Measurements from ENCODE around the gene CYSTM1. TPM values are rescaled to one million over a fixed set of nuclear protein-coding genes. Genes with fewer than 3 reads are reported as not detected.

CYSTM1 gene
- total RNA-seq, 1 donor from 2014 or later = 51.6 TPM

- DNase-seq (ENCODE audit: extremely low spot score in 2 of 2) = no peak
- TF ChIP-seq POLR2AphosphoS5 (IDR thresholded peaks at IDR 0.05; ENCODE audit: insufficient read depth in 1 of 2, low read depth in 1 of 2) = no peak
- no peak for TF ChIP-seq POLR2A (IDR thresholded peaks at IDR 0.05)
- TF ChIP-seq CTCF (IDR thresholded peaks at IDR 0.05) = no peak
- no peaks in the 10 kb centered on the region for H3K27me3 ChIP-seq
- H3K4me3 ChIP-seq = no peak overlapping the region
- H3K4me1 ChIP-seq = no peaks in the 10 kb centered on the region
- H3K36me3 ChIP-seq = no peaks in the 10 kb centered on the region
- intact Hi-C loops (cut with DNase I) = no loop called here
- no peaks in the 10 kb centered on the region for H3K9me3 ChIP-seq
- H3K27ac ChIP-seq = no peak overlapping the region
Measured at GRCh38 chr5:140189253-140189652, 14.3 kb downstream of the CYSTM1 start.

DNA sequence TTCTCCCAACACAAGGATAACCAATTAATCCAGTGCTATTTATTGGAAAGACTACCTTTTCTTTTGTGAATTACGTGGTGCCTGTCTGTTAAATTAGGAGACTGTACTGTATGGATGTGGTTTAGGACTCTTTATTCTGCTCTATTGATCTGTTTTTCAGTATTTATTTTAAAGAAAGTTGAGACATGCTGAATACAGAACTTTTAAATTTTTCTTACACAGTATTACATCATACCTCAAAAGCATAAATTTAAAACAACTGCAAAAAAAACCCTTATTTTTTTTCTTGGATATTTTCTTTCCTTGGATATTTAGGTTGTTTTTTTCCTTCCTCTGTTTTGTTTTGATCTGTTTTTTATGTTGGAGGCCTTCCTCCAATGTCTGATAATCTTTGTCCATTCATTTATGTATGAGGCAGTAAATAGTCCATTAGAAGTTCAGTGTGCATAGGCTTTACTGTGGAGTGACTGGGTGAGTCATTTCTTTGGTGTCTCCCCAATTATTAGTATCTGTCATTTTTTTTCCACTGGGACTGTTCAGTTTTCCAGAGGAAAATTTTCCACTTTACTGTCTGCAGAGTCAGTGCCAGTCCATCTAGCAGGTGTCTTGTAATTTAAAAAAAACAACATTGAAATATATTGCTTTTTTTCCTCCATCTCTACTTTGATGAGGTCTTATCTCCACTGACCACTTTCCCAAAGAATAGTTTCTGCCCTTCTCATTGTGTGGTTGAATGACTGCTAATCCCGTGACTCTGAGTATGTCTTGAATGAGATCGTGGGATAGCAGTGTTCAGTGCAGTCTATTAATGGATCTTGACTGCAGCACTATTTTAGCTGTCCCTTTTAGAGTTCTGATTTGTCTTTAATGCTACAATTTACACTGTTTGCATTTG, 15.2 kb downstream of the CYSTM1 start:
- Histone ChIP-seq H3K4me1 (no peaks in the 10 kb centered on the region), H3K27ac (no peak overlapping the region), H3K4me3 (no peak overlapping the region), H3K36me3 (no peaks in the 10 kb centered on the region), H3K27me3 (no peaks in the 10 kb centered on the region), H3K9me3 (no peaks in the 10 kb centered on the region)
- DNase-seq (ENCODE audit: extremely low spot score in 2 of 2) = no peak
- TF ChIP-seq POLR2AphosphoS5 (IDR thresholded peaks at IDR 0.05; ENCODE audit: insufficient read depth in 1 of 2, low read depth in 1 of 2) (no peak), CTCF (IDR thresholded peaks at IDR 0.05) (no peak), POLR2A (IDR thresholded peaks at IDR 0.05) (no peak)
- intact Hi-C loops (cut with DNase I) = no loop called here

GRCh38 chr5:140190872-140191218, 15.9 kb downstream of the CYSTM1 start:
- H3K9me3 ChIP-seq = no peaks in the 10 kb centered on the region
- no peak for DNase-seq (ENCODE audit: extremely low spot score in 2 of 2)
- no peaks in the 10 kb centered on the region for H3K36me3 ChIP-seq
- H3K27ac ChIP-seq = peak overlapping the region; percentile 12
- H3K27me3 ChIP-seq = no peaks in the 10 kb centered on the region
- H3K4me1 ChIP-seq = no peaks in the 10 kb centered on the region
- H3K4me3 ChIP-seq = no peak overlapping the region
- no peak for TF ChIP-seq POLR2A (IDR thresholded peaks at IDR 0.05)
- no peak for TF ChIP-seq CTCF (IDR thresholded peaks at IDR 0.05)
- no peak for TF ChIP-seq POLR2AphosphoS5 (IDR thresholded peaks at IDR 0.05; ENCODE audit: insufficient read depth in 1 of 2, low read depth in 1 of 2)
- intact Hi-C loops (cut with DNase I) = no loop called here

GRCh38 chr5:140192715-140193430, 17.9 kb downstream of the CYSTM1 start:
- no peak for DNase-seq (ENCODE audit: extremely low spot score in 2 of 2)
- intact Hi-C loops (cut with DNase I) = no loop called here
- no peak overlapping the region for H3K4me3 ChIP-seq
- no peaks in the 10 kb centered on the region for H3K4me1 ChIP-seq
- no peak overlapping the region for H3K27ac ChIP-seq
- H3K9me3 ChIP-seq = no peaks in the 10 kb centered on the region
- no peak for TF ChIP-seq CTCF (IDR thresholded peaks at IDR 0.05)
- TF ChIP-seq POLR2AphosphoS5 (IDR thresholded peaks at IDR 0.05; ENCODE audit: insufficient read depth in 1 of 2, low read depth in 1 of 2) = no peak
- TF ChIP-seq POLR2A (IDR thresholded peaks at IDR 0.05) = no peak
- no peaks in the 10 kb centered on the region for H3K27me3 ChIP-seq
- no peaks in the 10 kb centered on the region for H3K36me3 ChIP-seq

DNA sequence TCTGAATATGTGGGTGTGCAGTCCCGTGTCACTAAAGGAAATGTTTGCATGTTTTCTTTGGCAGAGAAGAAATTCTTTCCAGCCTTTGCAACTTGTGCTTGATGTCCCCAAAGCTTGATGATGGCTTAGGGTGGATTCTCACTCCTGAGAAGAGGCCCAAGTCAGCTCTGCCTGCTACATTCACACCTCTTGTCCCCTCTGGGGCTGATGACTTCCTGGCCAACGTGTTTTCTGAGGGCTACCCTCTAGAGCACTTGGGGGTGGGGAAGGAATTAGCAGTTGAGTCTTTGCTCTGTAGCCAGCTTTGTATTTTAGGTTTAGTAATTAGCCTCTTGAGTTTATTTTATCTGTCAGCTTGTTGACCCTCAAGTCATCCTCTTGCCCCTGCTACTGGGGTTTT, 19.7 kb downstream of the CYSTM1 start:
- H3K4me1 ChIP-seq = no peaks in the 10 kb centered on the region
- DNase-seq (ENCODE audit: extremely low spot score in 2 of 2) = no peak
- H3K27ac ChIP-seq = no peak overlapping the region
- no peak for TF ChIP-seq POLR2AphosphoS5 (IDR thresholded peaks at IDR 0.05; ENCODE audit: insufficient read depth in 1 of 2, low read depth in 1 of 2)
- TF ChIP-seq POLR2A (IDR thresholded peaks at IDR 0.05) = no peak
- TF ChIP-seq CTCF (IDR thresholded peaks at IDR 0.05) = no peak
- no peaks in the 10 kb centered on the region for H3K36me3 ChIP-seq
- no peaks in the 10 kb centered on the region for H3K9me3 ChIP-seq
- H3K4me3 ChIP-seq = no peak overlapping the region
- H3K27me3 ChIP-seq = no peaks in the 10 kb centered on the region
- intact Hi-C loops (cut with DNase I) = no loop called here
